ENCODE measurements around the gene SIPA1L3. TPM values are rescaled to one million over a fixed set of nuclear protein-coding genes. Genes with fewer than 3 reads are reported as not detected.

The SIPA1L3 gene
- total RNA-seq, 1 donor from 2014 or later: 26.9 TPM

DNA sequence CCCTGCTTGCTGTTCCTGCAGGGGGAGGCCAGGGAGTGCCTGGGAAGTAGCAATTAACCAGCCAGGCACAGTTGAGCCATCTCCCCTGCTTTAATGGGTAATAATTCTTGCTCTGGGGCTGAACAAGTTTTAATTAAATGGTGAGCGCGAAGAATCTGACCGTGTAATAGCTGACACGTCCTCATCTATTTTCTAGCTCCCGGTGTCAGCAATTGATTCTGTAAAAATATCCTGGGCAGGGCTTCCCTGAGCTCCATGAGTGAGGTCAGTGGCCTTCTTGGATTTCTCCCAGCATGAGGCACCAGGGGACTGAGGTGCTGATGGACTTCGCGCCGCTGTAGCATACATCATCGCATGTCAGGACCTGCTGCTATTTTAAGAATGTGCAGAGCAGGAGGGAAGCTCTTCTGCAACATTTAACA lies 26.9 kb downstream of the SIPA1L3 start:
- H3K27ac ChIP-seq (ENCODE audit: low read depth, low read length): peak overlapping the region; percentile 56
- peaks cover 28% of the 10 kb centered on the region for H3K4me1 Mint-ChIP-seq (ENCODE audit: low read depth, unreplicated experiment)

GRCh38 chr19:37935341-37935740 lies 28.3 kb downstream of the SIPA1L3 start:
- Histone ChIP-seq H3K9ac (ENCODE audit: low read length) (no peak overlapping the region), H3K36me3 (ENCODE audit: insufficient read depth, low read length) (peaks cover 2% of the 10 kb centered on the region), H3K27me3 (ENCODE audit: insufficient read depth, low read length) (no peaks in the 10 kb centered on the region), H3K4me1 (ENCODE audit: insufficient read depth, low read length) (peaks cover 35% of the 10 kb centered on the region), H3K79me2 (ENCODE audit: insufficient read depth, low read length) (peaks cover 70% of the 10 kb centered on the region), H3K27ac (ENCODE audit: low read depth, low read length) (no peak overlapping the region), H3K4me2 (ENCODE audit: low read length) (no peak overlapping the region), H3K9me3 (ENCODE audit: insufficient read depth, low read depth, low read length) (peaks cover 6% of the 10 kb centered on the region), H4K20me1 (ENCODE audit: insufficient read depth, low read length) (peaks cover 48% of the 10 kb centered on the region), H3K4me3 (ENCODE audit: insufficient read depth, low read depth, low read length) (no peak overlapping the region), H2AFZ (ENCODE audit: low read depth, low read length) (no peak overlapping the region)
- no peak for FAIRE-seq
- DNase-seq (ENCODE audit: low read depth): no peak
- Mint-ChIP-seq H3K4me1 (ENCODE audit: low read depth, unreplicated experiment) (peaks cover 28% of the 10 kb centered on the region), H3K27ac (ENCODE audit: unreplicated experiment) (no peak overlapping the region), H3K4me3 (ENCODE audit: unreplicated experiment) (no peak overlapping the region), H3K9me3 (ENCODE audit: unreplicated experiment) (peaks cover 8% of the 10 kb centered on the region), H3K27me3 (ENCODE audit: low read depth, unreplicated experiment) (no peaks in the 10 kb centered on the region), H3K36me3 (ENCODE audit: low read depth, unreplicated experiment) (peaks cover 12% of the 10 kb centered on the region)
- TF ChIP-seq, protein P1, sequence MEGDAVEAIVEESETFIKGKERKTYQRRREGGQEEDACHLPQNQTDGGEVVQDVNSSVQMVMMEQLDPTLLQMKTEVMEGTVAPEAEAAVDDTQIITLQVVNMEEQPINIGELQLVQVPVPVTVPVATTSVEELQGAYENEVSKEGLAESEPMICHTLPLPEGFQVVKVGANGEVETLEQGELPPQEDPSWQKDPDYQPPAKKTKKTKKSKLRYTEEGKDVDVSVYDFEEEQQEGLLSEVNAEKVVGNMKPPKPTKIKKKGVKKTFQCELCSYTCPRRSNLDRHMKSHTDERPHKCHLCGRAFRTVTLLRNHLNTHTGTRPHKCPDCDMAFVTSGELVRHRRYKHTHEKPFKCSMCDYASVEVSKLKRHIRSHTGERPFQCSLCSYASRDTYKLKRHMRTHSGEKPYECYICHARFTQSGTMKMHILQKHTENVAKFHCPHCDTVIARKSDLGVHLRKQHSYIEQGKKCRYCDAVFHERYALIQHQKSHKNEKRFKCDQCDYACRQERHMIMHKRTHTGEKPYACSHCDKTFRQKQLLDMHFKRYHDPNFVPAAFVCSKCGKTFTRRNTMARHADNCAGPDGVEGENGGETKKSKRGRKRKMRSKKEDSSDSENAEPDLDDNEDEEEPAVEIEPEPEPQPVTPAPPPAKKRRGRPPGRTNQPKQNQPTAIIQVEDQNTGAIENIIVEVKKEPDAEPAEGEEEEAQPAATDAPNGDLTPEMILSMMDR (IDR thresholded peaks at IDR 0.05; ENCODE audit: insufficient read depth, low read depth, low read length): no peak
- TF ChIP-seq EZH2 (IDR thresholded peaks at IDR 0.05; ENCODE audit: insufficient read depth, low read length): no peak

More for the DNA sequence above, 26.9 kb downstream of the SIPA1L3 start:
- no peak for FAIRE-seq
- Histone ChIP-seq H3K9ac (ENCODE audit: low read length) (peak overlapping the region; percentile 46), H3K9me3 (ENCODE audit: insufficient read depth, low read depth, low read length) (peaks cover 6% of the 10 kb centered on the region), H4K20me1 (ENCODE audit: insufficient read depth, low read length) (peaks cover 49% of the 10 kb centered on the region), H3K4me3 (ENCODE audit: insufficient read depth, low read depth, low read length) (no peak overlapping the region), H3K27me3 (ENCODE audit: insufficient read depth, low read length) (no peaks in the 10 kb centered on the region), H3K36me3 (ENCODE audit: insufficient read depth, low read length) (no peaks in the 10 kb centered on the region), H3K79me2 (ENCODE audit: insufficient read depth, low read length) (peaks cover 70% of the 10 kb centered on the region), H2AFZ (ENCODE audit: low read depth, low read length) (no peak overlapping the region), H3K4me2 (ENCODE audit: low read length) (peak overlapping the region; percentile 62), H3K4me1 (ENCODE audit: insufficient read depth, low read length) (peaks cover 35% of the 10 kb centered on the region)
- H3K4me3 Mint-ChIP-seq (ENCODE audit: unreplicated experiment): no peak overlapping the region
- H3K9me3 Mint-ChIP-seq (ENCODE audit: unreplicated experiment): peaks cover 9% of the 10 kb centered on the region
- H3K27ac Mint-ChIP-seq (ENCODE audit: unreplicated experiment): no peak overlapping the region
- H3K36me3 Mint-ChIP-seq (ENCODE audit: low read depth, unreplicated experiment): peaks cover 7% of the 10 kb centered on the region
- peak; percentile 84 for DNase-seq (ENCODE audit: low read depth)
- H3K27me3 Mint-ChIP-seq (ENCODE audit: low read depth, unreplicated experiment): no peaks in the 10 kb centered on the region
- TF ChIP-seq, protein P1 (IDR thresholded peaks at IDR 0.05; ENCODE audit: insufficient read depth, low read depth, low read length): no peak
- TF ChIP-seq EZH2 (IDR thresholded peaks at IDR 0.05; ENCODE audit: insufficient read depth, low read length): no peak

DNA sequence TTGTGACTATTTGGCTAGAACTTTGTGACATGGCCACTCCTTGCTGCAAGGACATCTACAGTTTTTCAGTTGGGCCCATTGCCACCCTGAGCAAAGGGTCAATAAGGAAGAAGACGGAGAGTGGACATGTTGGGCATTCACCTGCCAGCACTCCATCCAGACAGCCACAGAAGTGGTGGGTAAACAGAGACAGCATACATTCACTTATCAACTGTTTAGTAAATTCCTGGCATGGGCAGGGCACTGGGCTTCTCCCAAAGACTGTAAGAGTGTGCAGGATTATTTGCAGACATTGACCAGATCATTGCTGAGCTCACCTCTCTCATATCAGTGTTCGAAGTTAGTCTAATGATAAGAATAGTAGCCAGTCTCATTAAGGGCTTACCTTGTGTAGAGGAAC lies 29.2 kb downstream of the SIPA1L3 start:
- H4K20me1 ChIP-seq (ENCODE audit: insufficient read depth, low read length): peaks cover 55% of the 10 kb centered on the region
- H3K27ac ChIP-seq (ENCODE audit: low read depth, low read length): no peak overlapping the region
- H3K4me3 ChIP-seq (ENCODE audit: insufficient read depth, low read depth, low read length): no peak overlapping the region
- H3K27me3 Mint-ChIP-seq (ENCODE audit: low read depth, unreplicated experiment): no peaks in the 10 kb centered on the region
- no peaks in the 10 kb centered on the region for H3K27me3 ChIP-seq (ENCODE audit: insufficient read depth, low read length)
- no peak overlapping the region for H3K4me3 Mint-ChIP-seq (ENCODE audit: unreplicated experiment)
- H3K9me3 Mint-ChIP-seq (ENCODE audit: unreplicated experiment): peaks cover 7% of the 10 kb centered on the region
- no peak overlapping the region for H2AFZ ChIP-seq (ENCODE audit: low read depth, low read length)
- peaks cover 70% of the 10 kb centered on the region for H3K79me2 ChIP-seq (ENCODE audit: insufficient read depth, low read length)
- FAIRE-seq (no peak), DNase-seq (ENCODE audit: low read depth) (no peak)
- H3K27ac Mint-ChIP-seq (ENCODE audit: unreplicated experiment): no peak overlapping the region
- H3K4me1 Mint-ChIP-seq (ENCODE audit: low read depth, unreplicated experiment): peaks cover 22% of the 10 kb centered on the region
- no peak overlapping the region for H3K4me2 ChIP-seq (ENCODE audit: low read length)
- peaks cover 32% of the 10 kb centered on the region for H3K4me1 ChIP-seq (ENCODE audit: insufficient read depth, low read length)
- H3K9ac ChIP-seq (ENCODE audit: low read length): no peak overlapping the region
- TF ChIP-seq EZH2 (IDR thresholded peaks at IDR 0.05; ENCODE audit: insufficient read depth, low read length): no peak
- TF ChIP-seq, protein P1 (IDR thresholded peaks at IDR 0.05; ENCODE audit: insufficient read depth, low read depth, low read length): no peak
- peaks cover 2% of the 10 kb centered on the region for H3K36me3 ChIP-seq (ENCODE audit: insufficient read depth, low read length)
- H3K36me3 Mint-ChIP-seq (ENCODE audit: low read depth, unreplicated experiment): peaks cover 12% of the 10 kb centered on the region
- peaks cover 6% of the 10 kb centered on the region for H3K9me3 ChIP-seq (ENCODE audit: insufficient read depth, low read depth, low read length)
